Dermis microvascular lymphatic vessel endothelial cell (primary cell): ENCODE results near the gene TMEM87B. TPM values are rescaled to one million over a fixed set of nuclear protein-coding genes. Genes with fewer than 3 reads are reported as not detected.
A peak's percentile ranks its signal among the peaks of the same experiment; 100 is the strongest.

Experiments used
- DNase-seq, 2 donors: peaks; one replicate each; pipeline versions ENCODE4 v3.0.0 to v3.0.0-alpha.2; 2010; ENCODE audit warnings: low read depth in 2 of 2
- total RNA-seq: library from RNA; depleted of rRNA; stranded (reverse); fragments of >200 nt; gene quantifications from 2 replicates; pipeline ENCODE4 v1.2.1, GENCODE V29; 2014

The TMEM87B gene
- total RNA-seq, result 26.8 and 28.7 TPM in 2 replicates

DNA sequence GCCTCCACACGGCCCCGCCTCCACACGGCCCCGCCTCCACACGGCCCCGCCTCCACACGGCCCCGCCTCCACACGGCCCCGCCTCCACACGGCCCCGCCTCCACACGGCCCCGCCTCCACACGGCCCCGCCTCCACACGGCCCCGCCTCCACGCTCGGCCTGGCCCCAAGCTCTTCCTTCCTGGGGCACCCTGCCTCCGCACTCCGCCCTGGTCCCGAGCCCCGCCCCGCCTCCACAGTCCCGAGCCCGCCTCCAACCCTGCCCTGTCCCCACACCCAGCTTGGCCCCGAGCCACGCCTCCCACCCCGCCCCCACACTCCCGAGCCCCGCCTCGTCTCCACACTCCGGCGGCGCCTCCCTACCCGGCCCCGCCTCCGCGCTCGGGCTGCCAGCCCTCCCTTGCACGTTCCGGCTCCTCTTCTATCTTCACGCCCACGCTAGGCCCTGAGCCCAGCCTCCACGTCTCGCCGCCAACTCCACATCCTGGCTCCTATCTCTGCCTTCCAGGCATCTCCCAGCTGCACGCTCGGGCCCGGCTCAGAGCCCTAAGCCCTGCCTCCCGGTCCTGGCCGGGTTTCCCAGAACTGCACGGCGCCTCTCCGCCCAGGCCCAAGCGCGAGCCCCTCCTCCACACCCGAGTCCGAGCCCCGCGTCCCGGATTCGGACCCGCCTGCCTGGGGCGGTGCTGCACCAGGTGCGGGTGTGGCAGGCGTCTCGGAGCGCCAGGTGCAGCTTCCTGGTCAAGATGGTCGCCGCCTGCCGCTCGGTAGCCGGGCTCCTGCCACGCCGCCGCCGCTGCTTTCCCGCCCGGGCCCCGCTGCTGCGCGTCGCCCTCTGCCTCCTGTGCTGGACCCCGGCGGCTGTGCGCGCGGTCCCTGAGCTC lies at the start of gene TMEM87B:
TMEM87B (plus strand) TSS at position 423 of the 883 bp plus-strand sequence; CDS start at position 746, 323 bp downstream.
- DNase-seq, result peak; percentile 93 to 98

GRCh38 chr2:112005406-112006075 lies 49.5 kb upstream of the TMEM87B start:
- no peak for DNase-seq

GRCh38 chr2:112006076-112006410 lies 49.0 kb upstream of the TMEM87B start:
- no peak for DNase-seq

DNA sequence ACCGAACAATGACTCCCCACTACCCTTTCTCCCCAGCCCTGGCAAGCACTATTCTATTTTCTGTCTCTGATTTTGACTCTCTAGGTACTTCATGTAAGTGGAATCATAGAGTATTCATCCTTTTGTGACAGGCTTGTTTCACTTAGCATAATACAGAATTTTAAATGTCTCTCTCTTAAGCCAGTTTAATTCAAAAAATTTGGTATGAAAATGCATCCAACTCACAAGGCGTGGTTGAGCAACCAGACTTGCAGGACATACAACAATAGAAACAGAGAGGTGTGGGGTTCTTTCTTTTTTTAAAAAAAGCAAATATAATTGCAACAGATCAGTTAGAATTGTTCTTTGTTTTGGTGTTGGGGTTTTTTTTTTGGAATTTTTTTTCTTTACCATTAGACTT lies 47.6 kb upstream of the TMEM87B start:
- no peak for DNase-seq

- DNase-seq, result no peak
Measured at GRCh38 chr2:112008910-112009485, 46.1 kb upstream of the TMEM87B start.

GRCh38 chr2:112010751-112011150 lies 44.3 kb upstream of the TMEM87B start:
- no peak for DNase-seq

GRCh38 chr2:112012556-112012955 lies 42.5 kb upstream of the TMEM87B start:
- no peak for DNase-seq

GRCh38 chr2:112018846-112019245 lies 36.2 kb upstream of the TMEM87B start:
- DNase-seq, result no peak

GRCh38 chr2:112019569-112019982 lies 35.5 kb upstream of the TMEM87B start:
- no peak for DNase-seq

- no peak for DNase-seq
Measured at GRCh38 chr2:112020561-112020960, 34.5 kb upstream of the TMEM87B start.

GRCh38 chr2:112021290-112021689 lies 33.8 kb upstream of the TMEM87B start:
- DNase-seq, result no peak

GRCh38 chr2:112021781-112022231 lies 33.3 kb upstream of the TMEM87B start:
- DNase-seq, result peak in 1 of 2 donors; percentile 34

GRCh38 chr2:112023707-112024106 lies 31.4 kb upstream of the TMEM87B start:
- no peak for DNase-seq

- DNase-seq, result no peak
Measured at GRCh38 chr2:112024231-112024630, 30.8 kb upstream of the TMEM87B start.

GRCh38 chr2:112024896-112025491 lies 30.1 kb upstream of the TMEM87B start:
- no peak for DNase-seq

DNA sequence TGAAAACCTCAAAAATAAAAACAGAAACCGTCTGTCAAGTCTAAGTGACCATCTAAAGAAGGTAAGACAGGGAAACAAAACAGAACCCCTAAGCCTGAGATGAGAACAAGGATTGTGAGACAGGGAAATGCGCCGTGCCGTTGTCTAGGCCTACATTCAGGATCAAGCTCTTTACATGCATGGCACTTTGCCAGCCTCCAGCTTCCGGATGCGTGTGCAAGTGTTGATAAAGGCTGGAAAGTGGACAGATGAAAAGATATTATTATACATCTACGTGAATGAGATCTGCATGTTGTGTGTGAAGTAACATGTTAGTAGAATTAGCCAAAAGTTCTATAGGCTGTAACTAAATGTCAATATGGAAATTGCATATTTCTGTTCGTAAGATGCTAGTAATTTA lies 28.6 kb upstream of the TMEM87B start:
- DNase-seq, result peak; percentile 87 to 96

- no peak for DNase-seq
Measured at GRCh38 chr2:112027767-112028166, 27.3 kb upstream of the TMEM87B start.

GRCh38 chr2:112029164-112029563 lies 25.9 kb upstream of the TMEM87B start:
- DNase-seq, result peak in 1 of 2 donors; percentile 25

GRCh38 chr2:112031473-112032223 lies 23.4 kb upstream of the TMEM87B start:
- peak in 1 of 2 donors; percentile 82 for DNase-seq

GRCh38 chr2:112032224-112032586 lies 22.9 kb upstream of the TMEM87B start:
- no peak for DNase-seq
